ENCODE measurements around the gene ARL10.
"Not testable (repeated sequence)": the region's sequence is repeated elsewhere in the genome, so short reads cannot be mapped to it uniquely, and the experiment has no call there.

The ARL10 gene

DNA sequence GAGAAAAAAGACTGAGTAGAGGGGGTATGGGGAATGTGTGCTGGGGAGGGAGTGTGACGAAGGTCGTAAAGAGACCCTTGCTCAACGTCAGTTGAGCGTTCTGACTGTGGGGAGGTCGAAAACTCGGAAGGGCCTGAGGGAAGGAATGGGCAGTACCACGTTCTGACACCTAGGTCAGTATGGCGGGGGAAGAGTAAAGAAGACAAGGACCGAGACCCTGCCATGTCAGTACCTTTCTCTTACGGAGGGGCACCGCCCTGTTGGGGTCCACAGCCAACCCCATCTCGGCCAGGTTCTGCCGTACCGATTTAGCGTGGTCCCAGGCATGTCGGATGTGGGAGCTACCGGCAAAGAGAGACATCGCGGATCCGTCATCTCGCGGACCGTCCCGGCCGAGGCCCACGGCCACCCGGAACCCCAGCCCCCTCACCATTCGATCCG lies 22.7 kb downstream of the ARL10 start:
- DNase-seq (ENCODE audit: insufficient read length, low spot score) (peak; percentile 12), FAIRE-seq (peak; percentile 13)

DNA sequence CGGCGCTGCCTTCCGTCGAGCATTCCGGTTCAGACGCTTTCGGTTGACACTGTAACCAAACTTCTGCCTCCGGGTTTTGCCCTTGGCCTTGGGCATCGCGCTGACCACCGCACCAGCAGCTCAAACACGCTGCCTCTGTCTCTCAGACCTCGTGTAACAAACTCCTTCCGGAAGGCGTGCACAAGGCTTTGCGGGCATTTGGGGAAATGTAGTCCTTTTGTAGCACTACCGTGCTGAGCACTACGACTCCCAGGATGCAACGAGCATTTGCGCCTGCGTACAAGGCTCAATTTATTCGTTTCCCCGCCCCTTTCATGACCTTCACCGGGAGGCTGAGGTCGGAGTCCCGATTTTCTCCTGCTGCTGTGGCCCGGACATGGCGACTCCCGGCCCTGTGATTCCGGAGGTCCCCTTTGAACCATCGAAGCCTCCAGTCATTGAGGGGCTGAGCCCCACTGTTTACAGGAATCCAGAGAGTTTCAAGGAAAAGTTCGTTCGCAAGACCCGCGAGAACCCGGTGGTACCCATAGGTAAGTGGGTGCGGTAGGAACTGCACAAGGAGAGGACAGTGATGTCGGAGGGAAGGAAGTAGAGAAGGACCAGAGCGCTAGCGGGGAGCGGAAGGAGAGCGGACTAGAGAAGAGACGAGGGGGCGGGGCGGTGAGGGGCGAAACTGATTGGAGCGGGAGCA lies 23.3 kb downstream of the ARL10 start, which contains the start of the genes HIGD2A and NOP16:
TSS of gene HIGD2A (plus strand) at position 308 of the 691 bp plus-strand sequence. CDS start at position 377, 69 bp downstream.
TSS of gene NOP16 (minus strand) at position 155 of the 691 bp plus-strand sequence. CDS start at position 96, 59 bp downstream.
- peak; percentile 89 for FAIRE-seq
- peak; percentile 99 for DNase-seq (ENCODE audit: insufficient read length, low spot score)

DNA sequence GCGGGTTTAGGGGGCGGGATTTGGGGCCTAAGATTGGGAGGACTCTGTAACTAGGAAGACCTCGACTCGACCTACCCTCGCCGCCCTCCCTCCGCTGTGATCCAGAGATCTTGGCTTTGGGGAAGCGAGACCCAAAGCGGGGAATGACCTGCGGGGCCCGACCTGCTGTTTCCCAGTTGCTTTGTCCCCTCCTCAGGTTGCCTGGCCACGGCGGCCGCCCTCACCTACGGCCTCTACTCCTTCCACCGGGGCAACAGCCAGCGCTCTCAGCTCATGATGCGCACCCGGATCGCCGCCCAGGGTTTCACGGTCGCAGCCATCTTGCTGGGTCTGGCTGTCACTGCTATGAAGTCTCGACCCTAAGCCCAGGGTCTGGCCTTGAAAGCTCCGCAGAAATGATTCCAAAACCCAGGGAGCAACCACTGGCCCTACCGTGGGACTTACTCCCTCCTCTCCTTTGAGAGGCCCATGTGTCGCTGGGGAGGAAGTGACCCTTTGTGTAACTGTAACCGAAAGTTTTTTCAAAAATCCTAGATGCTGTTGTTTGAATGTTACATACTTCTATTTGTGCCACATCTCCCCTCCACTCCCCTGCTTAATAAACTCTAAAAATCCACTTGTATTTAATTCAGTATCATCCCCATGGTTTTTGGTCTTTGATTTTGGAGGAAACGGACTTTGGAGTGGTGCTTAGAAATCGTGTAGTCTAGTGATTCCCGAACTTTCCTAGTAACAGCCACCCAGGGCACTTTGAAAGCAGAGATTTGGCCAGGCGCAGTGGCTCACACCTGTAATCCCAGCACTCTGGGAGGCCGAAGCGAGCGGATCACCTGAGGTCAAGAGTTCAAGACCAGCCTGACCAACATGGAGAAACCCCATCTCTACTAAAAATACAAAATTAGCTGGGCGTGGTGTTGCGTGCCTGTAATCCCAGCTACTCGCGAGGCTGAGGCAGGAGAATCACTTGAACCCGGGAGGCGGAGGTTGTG lies 24.1 kb downstream of the ARL10 start:
- FAIRE-seq (no peak), DNase-seq (ENCODE audit: insufficient read length, low spot score) (no peak)

DNA sequence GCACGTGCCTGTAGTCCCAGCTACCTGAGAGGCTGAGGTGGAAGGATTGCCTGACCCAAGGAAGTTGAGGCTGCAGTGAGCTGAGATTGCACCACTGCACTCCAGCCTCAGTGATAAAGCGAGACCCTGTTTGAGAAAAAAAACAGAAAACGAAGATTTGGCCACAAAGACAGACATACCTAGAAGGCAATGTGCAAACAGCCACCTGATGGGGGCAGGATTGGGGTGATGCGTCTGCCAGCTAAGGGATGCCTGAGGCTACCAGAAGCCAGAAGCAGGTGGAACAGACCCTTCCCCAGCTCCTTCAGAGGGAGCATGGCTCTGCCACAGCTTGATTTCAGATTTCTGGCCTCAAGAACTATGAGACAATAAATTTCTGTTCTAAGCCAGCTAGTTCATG lies 26.2 kb downstream of the ARL10 start:
- no peak for FAIRE-seq
- no peak for DNase-seq (ENCODE audit: insufficient read length, low spot score)

DNA sequence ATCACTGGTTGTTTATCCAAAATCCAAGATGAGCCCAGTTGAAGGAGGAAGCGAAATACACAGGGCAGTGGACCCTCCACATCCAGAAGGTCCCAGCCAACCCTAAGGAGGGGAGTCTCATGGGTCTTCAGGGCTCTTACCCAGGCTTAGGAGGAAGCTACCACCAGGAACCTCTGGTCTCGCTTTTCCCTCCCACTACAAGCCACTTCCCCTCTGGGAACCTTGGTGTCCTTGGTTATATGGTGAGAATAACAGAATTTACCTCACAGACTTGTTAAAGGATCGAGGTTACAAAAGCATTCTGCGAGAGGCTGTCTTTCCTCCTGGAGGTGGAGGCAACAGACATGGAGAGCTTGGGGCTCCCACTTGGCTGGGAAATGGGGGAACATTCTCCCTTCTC lies 26.7 kb downstream of the ARL10 start:
- FAIRE-seq (no peak), DNase-seq (ENCODE audit: insufficient read length, low spot score) (no peak)

DNA sequence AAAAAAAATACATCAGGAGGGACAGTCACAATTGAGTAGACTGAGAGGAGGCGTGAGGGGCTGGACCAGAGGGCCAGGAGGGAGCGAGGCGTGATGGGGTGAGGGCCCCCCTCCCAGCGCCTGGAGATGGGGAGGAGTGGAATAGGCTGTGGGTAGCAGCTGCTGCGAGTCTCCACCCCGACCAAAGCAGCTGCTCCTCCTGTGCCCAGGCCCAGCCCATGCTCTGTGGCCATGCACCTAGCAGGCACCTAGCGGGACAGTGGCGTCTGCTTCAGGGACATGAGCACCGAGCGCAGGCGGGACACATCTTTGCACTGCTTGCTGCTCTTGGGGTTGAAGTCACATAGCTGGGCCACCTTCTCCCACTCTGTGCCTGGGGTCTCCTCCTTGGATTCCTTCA lies 27.2 kb downstream of the ARL10 start:
- DNase-seq (ENCODE audit: insufficient read length, low spot score) = no peak
- FAIRE-seq = no peak

DNA sequence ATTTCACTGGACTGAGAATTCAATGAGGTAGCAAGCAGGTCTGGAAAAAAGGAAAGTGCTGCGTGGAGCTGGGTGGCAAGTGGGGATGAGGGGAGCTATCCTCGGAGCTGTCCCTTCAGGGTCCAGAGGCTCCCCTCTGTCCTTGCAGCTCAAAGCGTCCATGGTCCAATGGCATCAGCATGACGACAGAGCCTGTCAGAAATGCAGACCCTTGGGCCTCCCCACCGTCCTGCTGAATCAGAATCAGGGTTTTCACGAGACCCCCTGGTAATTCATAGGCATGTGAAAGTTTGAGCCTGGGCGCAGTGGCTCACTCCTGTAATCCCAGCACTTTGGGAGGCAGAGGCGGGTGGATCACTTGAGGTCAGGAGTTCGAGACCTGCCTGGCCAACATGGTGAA lies 28.8 kb downstream of the ARL10 start:
- DNase-seq (ENCODE audit: insufficient read length, low spot score) (no peak), FAIRE-seq (no peak)

DNA sequence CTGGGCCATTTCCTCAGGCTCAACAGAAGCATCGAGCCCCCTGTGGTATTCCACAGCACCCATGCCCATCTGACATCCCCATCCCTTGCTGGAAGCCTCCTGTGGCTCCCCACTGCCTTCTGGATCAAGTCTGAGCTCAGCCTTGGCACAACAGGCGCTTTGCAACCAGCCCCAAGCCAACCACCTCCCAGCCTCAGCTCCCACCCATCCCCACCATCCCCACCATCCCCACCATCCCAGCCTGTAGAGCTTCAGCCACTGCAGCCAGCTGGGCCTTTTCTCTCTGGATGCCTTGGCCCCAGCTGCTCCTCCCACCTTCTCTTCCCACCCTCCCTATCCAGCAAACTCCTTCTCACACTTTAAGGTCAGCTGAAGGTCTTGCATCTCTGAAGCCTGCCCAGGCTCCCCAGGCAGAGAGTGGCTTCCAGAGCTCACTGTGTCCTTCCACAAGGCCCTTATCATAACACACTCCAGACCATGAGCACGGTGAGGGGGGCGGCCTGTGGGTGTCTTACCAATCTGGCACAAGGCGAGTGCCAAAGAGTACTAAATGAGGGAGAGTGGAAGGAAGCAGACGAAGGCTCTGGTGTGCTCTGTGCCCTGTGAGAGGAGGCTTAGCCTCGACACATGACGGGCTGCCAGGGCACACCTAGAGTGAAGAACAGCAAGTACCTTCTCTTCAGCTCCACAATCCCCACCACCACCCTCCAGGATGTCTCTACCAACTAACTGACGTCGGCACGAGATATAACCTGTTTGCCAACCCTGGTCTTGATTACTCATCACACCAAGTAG lies 29.8 kb downstream of the ARL10 start:
- DNase-seq (ENCODE audit: insufficient read length, low spot score) (no peak), FAIRE-seq (no peak)

DNA sequence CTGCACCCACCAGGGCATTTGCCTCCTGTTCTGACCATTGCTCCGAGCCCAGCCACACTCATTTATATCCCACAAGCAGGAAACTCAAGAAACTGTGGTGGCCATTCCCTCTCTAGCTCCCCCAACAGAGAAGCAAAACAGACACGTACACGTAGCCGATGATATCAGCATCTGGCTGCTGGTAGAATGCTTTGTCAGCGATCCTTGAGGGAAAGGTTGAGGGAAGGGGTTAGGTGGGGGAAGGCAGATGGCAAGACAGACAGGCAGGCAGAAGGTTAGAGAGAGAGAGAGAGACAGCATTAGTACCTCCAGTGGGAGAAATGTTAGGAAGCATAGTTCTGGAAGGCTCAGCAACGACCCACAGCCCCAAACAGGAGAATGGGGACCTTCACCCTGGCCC lies 31.0 kb downstream of the ARL10 start:
- FAIRE-seq = no peak
- DNase-seq (ENCODE audit: insufficient read length, low spot score) = no peak

DNA sequence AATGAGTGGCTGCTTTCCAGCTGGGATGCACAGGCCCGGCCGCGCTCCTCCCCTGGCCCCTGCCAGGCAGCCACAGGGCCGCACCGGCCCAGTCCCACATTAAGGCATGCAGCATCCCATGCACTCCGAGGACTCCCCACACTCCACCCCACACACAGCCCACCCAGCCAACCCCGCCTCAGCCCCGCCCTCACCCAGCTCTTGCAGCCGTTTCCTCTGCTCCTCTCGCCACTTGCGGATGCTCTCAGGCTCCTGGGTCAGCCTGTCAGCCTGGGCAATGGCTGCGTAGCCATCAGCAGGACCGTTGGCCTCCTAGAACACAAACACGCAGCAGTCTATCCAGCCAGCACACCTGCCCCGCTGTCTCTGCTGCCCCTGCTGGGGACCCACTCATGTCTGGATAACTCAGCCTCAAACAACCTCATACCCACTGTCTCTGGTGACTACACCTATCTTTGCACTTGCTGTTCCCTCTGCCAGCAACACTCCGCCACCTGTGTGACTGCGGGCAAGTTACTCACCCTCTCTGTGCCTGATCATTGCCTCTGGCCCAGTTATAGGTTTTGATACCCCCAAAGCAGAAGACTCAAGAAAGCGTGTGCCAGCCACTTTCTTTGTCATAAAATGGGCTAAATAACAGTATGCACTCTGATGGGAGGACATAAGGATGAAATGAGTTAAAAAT lies 32.6 kb downstream of the ARL10 start:
- FAIRE-seq (no peak), DNase-seq (ENCODE audit: insufficient read length, low spot score) (no peak)

DNA sequence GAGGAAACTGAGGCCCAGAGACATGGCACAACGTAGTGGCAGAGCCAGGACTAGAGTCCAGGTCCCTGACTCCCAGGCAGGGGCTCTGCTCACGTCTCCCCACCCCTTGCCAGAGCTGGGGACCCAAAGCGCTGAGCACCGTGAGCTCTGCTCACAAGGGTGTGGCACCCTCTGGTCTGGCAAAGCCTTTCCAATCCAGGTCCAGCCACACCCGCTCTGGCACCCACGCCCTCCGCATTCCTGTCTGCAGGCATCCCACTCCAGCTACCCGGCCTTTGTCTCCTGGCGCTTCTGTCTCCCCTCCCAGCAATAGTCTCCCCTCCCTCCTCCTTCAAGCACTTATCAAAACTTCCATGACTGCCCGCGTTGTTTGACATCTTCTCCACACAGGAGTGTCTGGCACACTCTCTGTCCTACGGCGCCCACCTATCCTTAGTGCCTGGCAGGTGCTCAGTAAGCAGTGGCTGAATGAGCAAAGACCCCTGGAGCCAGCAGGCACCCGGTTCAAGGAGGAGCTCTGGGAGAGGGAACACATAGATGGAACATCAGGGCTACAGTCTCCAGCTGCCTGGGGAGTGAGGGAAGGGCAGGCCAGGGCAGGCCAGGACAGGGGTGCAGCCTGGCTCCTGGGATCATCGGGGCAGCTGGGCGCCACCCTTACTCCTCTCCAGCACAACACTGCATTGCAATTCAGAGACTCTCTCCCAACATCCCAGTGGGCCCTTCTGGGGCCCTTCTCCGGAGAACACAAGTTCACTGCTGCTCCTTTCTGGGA lies 35.3 kb downstream of the ARL10 start:
- FAIRE-seq (no peak), DNase-seq (ENCODE audit: insufficient read length, low spot score) (no peak)

DNA sequence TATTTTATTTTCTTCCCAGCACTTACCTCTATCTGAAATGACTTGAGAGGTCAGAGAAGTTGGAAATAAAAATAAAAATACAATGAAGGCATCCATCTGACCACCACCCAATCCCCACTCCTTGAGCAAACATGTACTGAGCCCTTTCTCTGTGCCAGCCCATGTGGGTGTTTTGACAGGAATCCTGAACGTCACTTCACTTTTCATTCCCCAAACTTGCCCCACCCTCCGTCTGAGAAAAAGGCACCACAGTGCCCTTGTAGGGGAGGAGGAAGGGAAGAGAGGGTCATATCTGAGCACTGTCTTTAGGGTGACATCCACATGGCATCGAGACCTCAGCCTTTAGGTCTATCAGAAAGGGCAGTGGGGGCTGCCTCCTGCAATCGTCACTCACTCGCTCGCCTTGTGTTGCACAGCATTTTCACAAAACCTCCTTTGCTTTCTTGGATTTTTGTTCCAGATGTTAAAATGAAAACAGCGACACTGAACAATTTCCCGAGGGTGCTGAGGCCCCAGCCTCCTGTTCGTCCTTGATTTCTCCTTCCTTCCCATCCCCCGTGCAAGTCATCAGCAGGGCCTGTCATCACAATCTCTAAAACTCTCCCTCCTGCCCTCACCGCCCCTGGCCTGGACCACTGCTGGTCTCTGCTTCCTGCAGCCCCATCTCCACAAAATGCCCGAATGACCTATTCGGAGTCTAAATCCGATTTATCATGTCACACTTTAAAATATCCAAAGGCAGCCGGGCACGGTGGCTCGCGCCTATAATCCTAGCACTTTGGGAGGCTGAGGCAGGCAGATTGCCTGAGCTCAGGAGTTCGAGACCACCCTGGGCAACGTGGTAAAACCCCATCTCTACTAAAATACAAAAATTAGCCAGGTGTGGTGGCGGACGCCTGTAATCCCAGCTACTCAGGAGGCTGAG lies 36.3 kb downstream of the ARL10 start:
- no peak for FAIRE-seq
- no peak for DNase-seq (ENCODE audit: insufficient read length, low spot score)

DNA sequence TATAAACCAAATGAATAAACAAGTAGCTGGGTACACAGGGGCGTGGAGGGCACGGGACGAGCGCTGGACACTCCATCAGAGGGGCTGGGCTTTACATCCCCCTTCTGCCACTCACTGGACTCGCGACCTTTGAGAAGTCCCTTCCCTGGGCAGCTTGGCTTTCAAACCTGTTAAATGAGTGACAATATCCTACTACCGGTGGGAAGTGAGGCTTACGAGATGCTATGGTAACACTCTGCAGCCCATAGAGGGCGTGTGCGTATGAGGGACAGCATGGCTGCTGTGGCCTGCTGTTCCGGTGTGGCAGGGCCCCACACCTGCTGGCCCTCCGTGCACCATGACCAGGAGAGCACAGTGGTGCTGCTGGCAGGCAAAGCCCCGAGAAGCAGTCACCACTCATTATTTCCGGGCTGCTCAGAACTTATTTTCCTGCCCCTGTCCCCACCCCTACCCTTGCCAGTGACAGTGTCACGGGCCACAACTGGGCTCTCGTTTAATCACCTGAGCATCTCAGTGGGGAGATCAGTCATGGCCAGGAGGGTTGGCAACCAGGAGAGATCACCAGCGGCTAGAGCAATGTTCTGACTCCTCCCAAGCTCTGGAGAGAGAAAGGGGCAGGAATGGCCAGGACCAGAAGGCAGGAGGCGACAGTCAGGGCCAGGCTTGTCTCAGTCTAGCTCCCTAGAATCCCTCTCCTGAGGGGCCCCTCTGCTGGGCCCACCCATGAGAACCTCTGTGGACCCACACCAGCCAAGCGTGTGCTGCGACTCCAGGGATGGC lies 40.6 kb downstream of the ARL10 start:
- peak; percentile 20 for FAIRE-seq
- DNase-seq (ENCODE audit: insufficient read length, low spot score) = no peak

DNA sequence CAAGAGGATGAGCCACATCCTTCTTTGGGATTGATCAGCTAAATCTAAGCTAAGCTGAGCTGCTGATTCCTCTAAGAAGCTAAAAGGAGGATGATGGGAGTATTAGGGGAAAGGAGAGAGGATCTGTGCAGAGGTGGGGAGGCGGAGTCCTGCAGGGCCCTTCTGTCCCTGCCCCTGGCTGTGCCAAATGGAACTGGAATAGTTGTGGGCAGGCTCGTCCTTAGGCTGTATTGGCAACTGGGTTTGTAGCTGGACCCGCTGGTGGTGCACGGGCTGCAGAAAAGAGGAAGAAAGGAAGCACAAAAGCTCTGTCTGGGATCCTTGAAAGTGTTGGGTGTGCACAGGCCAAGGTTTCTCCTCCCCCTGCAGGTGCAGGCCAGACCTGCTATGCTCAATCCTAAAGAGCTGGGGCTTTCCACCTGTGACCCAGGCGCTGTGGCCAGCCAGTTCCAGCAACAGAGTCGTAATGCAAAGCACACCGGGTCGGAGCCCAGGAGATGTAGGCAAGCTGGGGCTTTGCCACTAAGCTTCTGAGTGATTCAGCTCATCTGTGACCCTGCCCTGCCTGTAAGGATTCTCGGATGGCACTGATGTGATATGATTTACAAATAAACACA lies 41.3 kb downstream of the ARL10 start:
- FAIRE-seq (no peak), DNase-seq (ENCODE audit: insufficient read length, low spot score) (no peak)

DNA sequence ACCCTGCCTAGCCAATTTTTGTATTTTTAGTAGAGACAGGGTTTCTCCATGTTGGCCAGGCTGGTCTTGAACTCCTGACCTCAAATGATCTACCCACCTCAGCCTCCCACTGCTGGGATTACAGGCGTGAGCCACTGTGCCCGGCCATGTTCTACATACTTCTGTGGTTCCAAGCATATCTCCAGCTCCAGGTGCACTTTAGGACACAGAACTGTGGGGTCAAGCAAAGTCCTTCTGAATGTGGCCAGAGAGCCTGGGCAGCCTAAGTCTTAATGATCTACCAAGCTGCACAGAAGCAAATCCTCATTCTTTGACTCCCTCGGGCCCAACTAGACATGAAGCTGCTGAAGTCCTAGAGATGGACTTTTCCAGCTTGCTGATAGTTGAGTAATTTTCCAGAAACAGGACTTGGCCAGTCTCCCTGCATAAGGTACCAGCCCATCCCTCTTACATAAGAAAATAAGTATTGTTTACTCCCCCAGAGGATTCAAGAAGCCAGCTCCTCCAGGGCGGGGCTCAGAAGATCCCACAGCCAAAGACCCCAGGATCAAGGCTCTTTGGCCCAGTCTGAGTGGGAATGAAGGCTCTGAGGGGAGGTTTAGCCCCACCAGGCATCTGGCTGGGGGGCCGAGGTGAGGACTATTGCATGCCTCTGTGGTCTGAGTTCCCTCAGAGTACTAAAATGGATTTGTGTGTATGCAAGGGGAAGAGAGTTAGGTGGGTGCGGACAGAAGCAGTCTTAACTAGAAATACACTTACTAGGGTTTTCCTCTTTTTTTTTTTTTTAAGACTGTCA lies 42.4 kb downstream of the ARL10 start:
- FAIRE-seq = no peak

DNA sequence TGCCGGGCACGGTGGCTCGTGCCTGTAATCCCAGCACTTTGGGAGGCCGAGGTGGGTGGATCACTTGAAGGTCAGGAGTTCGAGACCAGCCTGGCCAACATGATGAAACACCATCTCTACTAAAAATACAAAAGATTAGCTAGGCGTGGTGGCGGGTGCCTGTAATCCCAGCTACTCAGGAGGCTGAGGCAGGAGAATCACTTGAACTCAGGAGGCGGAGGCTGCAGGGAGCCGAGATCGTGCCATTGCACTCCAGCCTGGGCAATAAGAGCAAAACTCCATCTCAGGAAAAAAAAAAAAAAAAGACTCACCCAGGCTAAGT lies 42.9 kb downstream of the ARL10 start:
- FAIRE-seq; DNase-seq (ENCODE audit: insufficient read length, low spot score): not testable (repeated sequence)

More for the DNA sequence above, 42.4 kb downstream of the ARL10 start:
- DNase-seq (ENCODE audit: insufficient read length, low spot score) = no peak
